Activated CD4-positive, alpha-beta T cell treated with anti-CD3 and anti-CD28 coated beads, Interleukin-2, amount 50 U/mL, for 4 hours (primary cell): ENCODE data around the gene TNFAIP8L3.
"Not testable (repeated sequence)": the region's sequence is repeated elsewhere in the genome, so short reads cannot be mapped to it uniquely, and the experiment has no call there.

ENCODE experiments used
- DNase-seq, 2 experiments: peaks; one replicate each; pipeline ENCODE4 v3.0.0-alpha.2; 2020

Gene TNFAIP8L3

GRCh38 chr15:51094606-51095569 lies at the start of gene TNFAIP8L3:
TSS of gene TNFAIP8L3 (minus strand) at chr15:51094906. CDS start at chr15:51094595, 311 bp downstream.
- no peak for DNase-seq

GRCh38 chr15:51144021-51144532 lies 49.4 kb upstream of the TNFAIP8L3 start:
- DNase-seq = no peak

GRCh38 chr15:51140347-51140746 lies 45.6 kb upstream of the TNFAIP8L3 start:
- DNase-seq = not testable (repeated sequence)

- no peak for DNase-seq
Observed at GRCh38 chr15:51139091-51139490, 44.4 kb upstream of the TNFAIP8L3 start.

- DNase-seq = no peak
Observed at GRCh38 chr15:51137880-51138430, 43.2 kb upstream of the TNFAIP8L3 start.

- no peak for DNase-seq
Observed at GRCh38 chr15:51137024-51137423, 42.3 kb upstream of the TNFAIP8L3 start.

GRCh38 chr15:51135276-51135675 lies 40.6 kb upstream of the TNFAIP8L3 start:
- no peak for DNase-seq

- no peak for DNase-seq
Observed at GRCh38 chr15:51134416-51135199, 39.9 kb upstream of the TNFAIP8L3 start.

- no peak for DNase-seq
Observed at GRCh38 chr15:51133140-51133765, 38.5 kb upstream of the TNFAIP8L3 start.

- no peak for DNase-seq
Observed at GRCh38 chr15:51132384-51133139, 37.9 kb upstream of the TNFAIP8L3 start.

GRCh38 chr15:51131596-51132290 lies 37.0 kb upstream of the TNFAIP8L3 start:
- DNase-seq = no peak

- DNase-seq = no peak
Observed at GRCh38 chr15:51130344-51130743, 35.6 kb upstream of the TNFAIP8L3 start.

- DNase-seq = no peak
Observed at GRCh38 chr15:51129535-51130188, 35.0 kb upstream of the TNFAIP8L3 start.

GRCh38 chr15:51128701-51129100 lies 34.0 kb upstream of the TNFAIP8L3 start:
- no peak for DNase-seq

GRCh38 chr15:51126842-51127241 lies 32.1 kb upstream of the TNFAIP8L3 start:
- no peak for DNase-seq

- not testable (repeated sequence) for DNase-seq
Observed at GRCh38 chr15:51123002-51123401, 28.3 kb upstream of the TNFAIP8L3 start.

GRCh38 chr15:51121631-51122225 lies 27.0 kb upstream of the TNFAIP8L3 start:
- no peak for DNase-seq

GRCh38 chr15:51121118-51121517 lies 26.4 kb upstream of the TNFAIP8L3 start:
- DNase-seq = no peak

GRCh38 chr15:51119120-51119519 lies 24.4 kb upstream of the TNFAIP8L3 start:
- DNase-seq = no peak

GRCh38 chr15:51117270-51117669 lies 22.6 kb upstream of the TNFAIP8L3 start:
- DNase-seq = no peak
